Hepatocyte (in vitro differentiated cells): ENCODE results near the gene ZDHHC24.

Experiments
- CTCF ChIP-seq: fragments of 200-600 bp; sonication (generic); IDR thresholded peaks from 2 replicates; pipeline ENCODE4 v1.5.1; 2016; ENCODE audit warnings: antibody characterized with exemption, mild to moderate bottlenecking; ENCODE audit not compliant: poor library complexity
- EZH2 ChIP-seq: fragments of 200-600 bp; sonication (generic); IDR thresholded peaks from 2 replicates; pipeline ENCODE4 v1.6.1; 2016; ENCODE audit warnings: antibody characterized with exemption, mild to moderate bottlenecking, borderline replicate concordance

DNA sequence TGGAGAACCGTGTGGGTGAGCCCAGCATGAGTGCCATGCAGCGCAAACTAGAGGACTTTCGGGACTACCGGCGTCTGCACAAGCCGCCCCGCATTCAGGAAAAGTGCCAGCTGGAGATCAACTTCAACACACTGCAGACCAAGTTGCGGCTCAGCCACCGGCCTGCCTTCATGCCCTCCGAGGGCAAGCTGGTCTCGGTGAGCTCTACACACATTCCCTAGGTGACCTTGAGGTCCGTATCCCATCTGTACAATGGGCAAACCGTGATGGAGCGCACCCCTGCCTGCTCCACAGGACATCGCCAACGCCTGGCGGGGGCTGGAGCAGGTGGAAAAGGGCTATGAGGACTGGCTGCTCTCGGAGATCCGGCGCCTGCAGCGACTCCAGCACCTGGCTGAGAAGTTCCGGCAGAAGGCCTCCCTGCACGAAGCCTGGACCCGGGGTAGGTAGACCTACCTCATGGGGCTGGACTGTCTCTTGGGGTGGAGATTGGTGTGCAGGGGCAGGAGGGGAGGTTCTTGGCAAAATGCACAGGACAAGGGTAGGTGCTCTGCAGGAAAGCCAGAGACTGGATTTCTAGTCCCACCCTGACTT is 12.0 kb upstream of the ZDHHC24 start:
- TF ChIP-seq CTCF (no peak), EZH2 (no peak)
